NCI-H187 treated with DMSO at 0.1 percent for 48 hours (cell line): Measurements from ENCODE around the gene SLC27A4.

Source experiments
- DNase-seq: peaks from one replicate; lab custom pipeline; 2025; lab: John Stamatoyannopoulos, UW

SLC27A4 gene

DNA sequence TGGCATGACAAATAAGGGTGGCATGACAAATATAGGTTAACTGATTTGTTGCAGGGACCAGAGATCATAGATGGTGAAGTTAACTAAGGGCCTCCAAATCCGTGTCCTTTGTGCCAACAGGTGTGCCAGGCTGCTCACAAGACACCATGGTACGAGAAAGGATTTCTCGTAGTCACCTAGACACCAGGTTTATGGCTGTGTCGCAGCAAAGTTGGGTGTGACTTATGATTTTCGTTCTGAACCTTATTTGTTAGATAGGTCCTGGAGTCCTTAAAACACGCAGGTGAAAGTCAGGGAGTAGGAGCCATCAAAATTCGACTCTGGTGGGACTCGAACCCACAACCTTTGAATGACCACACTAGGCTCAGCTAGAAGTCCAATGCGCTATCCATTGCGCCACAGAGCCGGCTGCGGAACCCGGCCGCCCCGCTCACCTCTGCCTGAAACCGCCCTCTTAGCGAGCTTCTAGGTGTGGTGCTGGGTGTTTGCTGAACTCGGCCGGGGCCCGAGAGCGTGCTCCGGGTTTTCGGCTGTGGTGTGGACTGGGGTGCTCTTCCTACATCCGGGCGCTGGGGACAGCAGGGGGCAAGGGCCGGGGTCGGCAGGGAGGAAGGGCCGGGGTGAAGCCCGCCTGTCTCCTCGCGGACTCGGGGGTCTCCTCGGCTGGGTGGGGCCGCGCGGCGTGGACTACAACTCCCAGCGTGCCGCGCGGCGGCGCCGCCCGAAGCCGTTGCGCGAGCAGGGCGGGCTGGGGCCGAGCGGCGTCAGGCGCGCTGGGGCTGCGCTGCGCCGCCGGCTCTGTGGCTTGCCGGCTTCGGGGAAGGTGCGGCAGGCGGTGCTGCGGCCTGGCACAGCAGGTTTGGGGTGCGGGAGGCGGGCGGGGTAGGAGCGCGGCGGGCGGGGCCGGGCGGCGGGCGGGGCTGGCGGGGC is at the start of gene SLC27A4:
SLC27A4 (plus strand) TSS at position 767 of the 930 bp plus-strand sequence. CDS start 2,606 bp downstream, outside the sequence.
- DNase-seq: no peak

GRCh38 chr9:128292009-128292408 is 48.3 kb upstream of the SLC27A4 start:
- DNase-seq: no peak

GRCh38 chr9:128293091-128293490 is 47.2 kb upstream of the SLC27A4 start:
- DNase-seq: no peak

GRCh38 chr9:128294142-128294541 is 46.2 kb upstream of the SLC27A4 start:
- no peak for DNase-seq

DNA sequence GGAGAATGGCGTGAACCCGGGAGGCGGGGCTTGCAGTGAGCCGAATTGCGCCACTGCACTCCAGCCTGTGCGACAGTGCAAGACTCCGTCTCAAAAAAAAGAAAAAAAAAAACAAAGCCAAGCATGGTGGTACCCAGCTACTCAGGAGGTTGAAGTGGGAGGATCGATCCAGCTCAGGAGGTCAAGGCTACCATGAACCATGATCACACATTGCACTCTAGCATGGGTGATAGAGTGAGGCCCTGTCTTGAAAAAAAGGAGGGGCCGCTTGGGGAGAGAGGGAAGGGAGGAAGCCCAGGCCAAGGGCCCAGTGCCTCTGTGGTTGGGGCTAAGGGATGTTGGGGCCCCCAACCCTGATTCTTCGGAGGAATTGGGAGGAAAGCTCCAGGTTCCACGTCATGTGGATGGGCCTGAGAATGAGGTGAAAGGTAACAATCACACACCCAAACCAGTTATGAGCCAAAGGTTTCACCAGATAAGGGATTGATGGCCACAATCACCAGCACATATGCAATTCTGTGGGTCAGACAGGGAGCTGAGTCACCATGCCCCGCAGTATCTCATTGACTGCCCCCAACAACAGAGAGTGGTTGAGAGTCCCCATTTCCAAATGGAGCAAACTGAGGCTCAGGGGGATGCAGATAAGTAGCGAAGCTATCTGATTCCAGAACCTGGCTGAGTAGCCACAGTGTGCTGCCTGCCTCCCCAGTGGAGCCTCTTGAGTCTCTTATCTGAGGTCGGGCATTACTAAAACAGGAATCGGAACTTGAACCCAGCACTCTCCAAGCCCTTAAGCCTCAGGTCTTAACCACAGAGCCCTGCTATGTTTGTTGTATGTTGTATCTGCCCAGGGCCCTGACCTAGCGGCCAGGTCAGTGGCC is 43.7 kb upstream of the SLC27A4 start:
- DNase-seq: no peak

GRCh38 chr9:128297221-128297773 is 43.0 kb upstream of the SLC27A4 start:
- DNase-seq: no peak

DNA sequence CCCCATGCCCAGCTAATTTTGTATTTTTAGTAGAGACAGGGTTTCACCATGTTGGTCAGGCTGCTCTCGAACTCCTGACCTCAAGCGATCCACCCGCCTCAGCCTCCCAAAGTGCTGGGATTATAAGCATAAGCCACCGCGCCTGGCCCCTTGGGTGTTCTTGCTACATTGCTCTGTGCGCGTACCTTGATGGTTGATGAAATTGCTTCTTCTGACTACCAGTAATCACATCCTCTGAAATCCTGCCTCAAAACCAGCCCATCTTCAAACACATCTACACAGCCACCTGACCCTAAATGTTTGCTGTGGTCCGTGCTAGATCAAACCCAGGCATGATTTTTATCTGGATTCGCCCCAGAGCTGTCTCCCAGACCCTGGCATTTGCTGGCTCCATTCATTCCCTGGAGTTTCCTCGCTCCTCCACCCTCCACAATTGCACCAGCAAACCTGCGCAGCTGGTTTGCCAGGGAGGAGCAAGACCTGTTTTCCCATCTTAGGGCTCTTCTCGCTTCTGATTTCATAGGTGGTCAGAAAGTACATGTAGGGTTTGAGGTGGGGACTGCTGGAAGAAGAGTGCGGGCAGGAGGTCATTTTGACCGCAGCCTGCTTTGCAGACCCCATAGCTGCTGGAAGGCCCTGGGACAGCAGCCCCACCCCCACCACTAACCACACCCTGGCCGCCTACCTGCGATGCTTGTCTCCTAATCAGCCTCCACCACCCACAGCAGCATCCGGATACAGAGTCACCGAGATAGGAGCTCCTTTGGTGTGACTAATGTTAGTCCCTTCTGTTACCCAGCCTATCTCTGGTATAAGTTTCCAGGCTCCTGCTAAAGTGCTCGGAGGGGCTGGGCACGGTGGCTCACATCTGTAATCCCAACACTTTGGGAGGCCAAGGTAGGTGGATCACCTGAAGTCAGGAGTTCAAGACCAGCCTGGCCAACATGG is 41.5 kb upstream of the SLC27A4 start:
- DNase-seq: no peak

GRCh38 chr9:128304136-128304970 is 36.0 kb upstream of the SLC27A4 start:
- DNase-seq: no peak

- no peak for DNase-seq
These were observed 35.4 kb upstream of the SLC27A4 start for GRCh38 chr9:128304971-128305288.

DNA sequence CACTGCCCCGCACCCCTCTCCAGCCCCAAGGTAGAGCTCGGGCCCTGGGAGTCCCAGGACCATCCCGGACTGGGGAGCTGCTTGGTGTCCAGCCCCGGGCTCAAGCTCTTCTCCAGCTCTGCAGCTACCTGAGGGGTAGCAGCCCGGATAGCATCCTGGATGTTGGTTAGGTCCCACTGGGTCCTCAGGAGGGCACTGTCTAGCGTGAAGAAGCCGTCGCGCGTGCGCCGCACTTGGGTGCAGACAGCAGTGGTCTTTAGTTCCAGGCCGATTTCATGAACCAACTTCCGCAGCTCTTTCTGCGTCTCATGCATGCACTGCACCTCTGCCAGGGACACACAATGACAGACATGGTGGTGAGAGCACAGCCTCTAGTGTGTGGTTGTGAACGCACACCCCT is 30.8 kb upstream of the SLC27A4 start:
- no peak for DNase-seq

GRCh38 chr9:128310461-128310860 is 29.9 kb upstream of the SLC27A4 start:
- DNase-seq: no peak

- no peak for DNase-seq
These were observed 25.6 kb upstream of the SLC27A4 start for GRCh38 chr9:128314697-128315096.

GRCh38 chr9:128316421-128316820 is 23.9 kb upstream of the SLC27A4 start:
- DNase-seq: no peak

- DNase-seq: no peak
These were observed 22.7 kb upstream of the SLC27A4 start for GRCh38 chr9:128317629-128318028.

GRCh38 chr9:128321343-128321742 is 19.0 kb upstream of the SLC27A4 start:
- DNase-seq: no peak

- DNase-seq: no peak
These were observed 18.4 kb upstream of the SLC27A4 start for GRCh38 chr9:128321879-128322403.

DNA sequence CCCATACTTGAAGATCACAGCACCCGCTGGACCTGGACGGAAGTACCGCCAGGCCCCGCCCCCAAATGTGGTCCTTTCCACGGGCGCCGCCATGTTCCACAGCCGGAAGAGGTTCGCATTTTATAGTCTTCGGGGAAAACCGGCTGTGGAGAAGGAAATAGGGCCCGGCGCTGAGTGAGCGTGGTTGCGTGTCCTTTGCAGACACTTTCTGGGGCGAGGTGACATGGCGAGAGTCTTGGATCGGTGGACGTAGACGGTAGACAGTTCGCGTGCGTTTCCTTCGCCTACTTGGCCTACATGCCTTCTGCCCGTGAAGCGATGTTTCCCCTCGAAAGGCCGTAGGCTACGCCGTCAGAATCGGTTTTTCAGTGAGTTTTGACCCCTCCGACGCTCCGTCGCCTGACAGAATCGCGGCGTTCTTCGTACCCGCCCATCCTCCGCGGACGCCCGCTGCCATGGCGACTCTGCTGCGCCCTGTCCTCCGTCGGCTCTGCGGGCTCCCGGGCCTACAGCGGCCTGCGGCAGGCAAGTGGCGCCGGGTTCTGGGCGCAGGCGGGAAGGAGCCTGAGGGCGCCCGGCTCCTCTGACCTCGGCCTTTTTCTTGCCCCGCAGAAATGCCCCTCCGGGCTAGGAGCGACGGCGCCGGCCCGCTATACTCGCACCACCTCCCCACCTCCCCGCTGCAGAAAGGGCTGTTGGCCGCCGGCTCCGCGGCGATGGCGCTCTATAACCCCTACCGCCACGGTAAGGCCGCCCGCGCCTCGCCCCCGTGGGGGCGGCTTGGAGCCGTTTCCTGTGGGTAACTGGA is 17.7 kb upstream of the SLC27A4 start, which contains the start of the genes COQ4 and TRUB2:
COQ4 (plus strand) TSS at position 436 of the 808 bp plus-strand sequence; CDS start at position 456, 20 bp downstream.
TRUB2 (minus strand) TSS at position 44 of the 808 bp plus-strand sequence; CDS start at position 5, 39 bp downstream.
- DNase-seq: peak; percentile 55

DNA sequence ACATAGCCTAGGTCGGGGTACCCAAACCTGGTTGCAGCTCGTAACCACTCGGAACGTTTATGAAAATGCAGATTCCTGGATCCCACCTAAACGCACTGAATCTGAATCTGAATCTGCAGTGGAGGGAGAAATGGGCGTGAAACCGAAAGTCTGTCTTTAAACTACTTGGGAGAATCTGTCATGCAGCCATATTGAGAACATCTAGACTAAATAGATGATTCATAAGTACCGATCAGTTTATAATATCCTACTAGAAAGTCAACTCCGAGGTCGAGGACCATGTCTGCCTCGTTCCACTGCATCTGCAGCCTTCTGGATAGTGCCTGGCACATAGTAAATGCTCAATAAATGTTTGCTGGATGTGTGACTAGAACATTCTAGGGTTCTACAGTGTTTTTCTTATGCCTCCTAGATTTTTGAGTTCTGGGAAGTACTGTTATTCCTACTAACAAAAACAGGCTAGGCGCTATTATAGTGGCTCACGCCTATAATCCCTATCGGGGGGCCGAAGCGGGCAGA is 17.1 kb upstream of the SLC27A4 start:
- DNase-seq: no peak

DNA sequence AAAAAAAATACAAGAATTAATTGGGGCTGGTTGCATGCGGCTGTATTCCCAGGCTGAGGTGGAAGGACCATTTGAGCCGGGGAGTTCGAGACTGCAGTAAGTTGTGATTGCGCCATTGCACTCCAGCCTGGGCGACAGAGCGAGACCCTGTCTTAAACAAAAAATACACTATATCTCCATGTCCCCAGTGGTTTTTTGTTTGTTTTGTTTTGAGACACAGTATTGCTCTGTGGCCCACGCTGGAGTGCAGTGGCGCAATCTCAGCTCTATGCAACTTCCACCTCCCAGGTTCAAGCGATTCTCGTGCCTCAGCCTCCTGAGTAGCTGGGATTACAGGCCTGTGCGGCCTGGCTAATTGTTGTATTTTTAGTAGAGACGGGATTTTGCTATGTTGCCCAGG is 16.5 kb upstream of the SLC27A4 start:
- DNase-seq: no peak
